GM19397 (cell line): ENCODE data around the gene ARL5A.

Experiments
- ATAC-seq: cut with Tn5 transposase; IDR thresholded peaks from one replicate; pipeline ENCODE4 v1.9.1; 2021; ENCODE audit warnings: mild to moderate bottlenecking, moderate library complexity; ENCODE audit not compliant: unreplicated experiment

Gene ARL5A

GRCh38 chr2:151770995-151771394 is 57.2 kb downstream of the ARL5A start:
- ATAC-seq: peak; percentile 25

DNA sequence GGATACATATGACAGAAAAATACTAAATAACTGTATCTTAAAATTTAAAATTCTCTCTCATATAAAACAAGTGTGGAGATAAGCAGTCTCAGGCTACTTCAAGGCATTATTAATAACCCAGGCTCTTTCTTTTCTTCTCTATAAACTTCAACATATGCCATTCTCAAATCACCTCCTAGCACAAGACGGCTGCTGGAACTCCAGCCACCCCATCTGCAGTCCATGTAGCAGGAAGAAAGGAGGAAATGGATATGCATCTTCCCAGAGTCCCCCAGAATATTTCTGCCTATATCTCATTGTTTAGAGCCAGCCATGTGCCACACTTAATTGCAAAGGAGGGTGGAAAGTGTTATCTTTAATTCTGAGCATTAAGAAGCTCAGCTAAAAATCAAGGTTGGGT is 58.6 kb downstream of the ARL5A start:
- ATAC-seq: no peak

DNA sequence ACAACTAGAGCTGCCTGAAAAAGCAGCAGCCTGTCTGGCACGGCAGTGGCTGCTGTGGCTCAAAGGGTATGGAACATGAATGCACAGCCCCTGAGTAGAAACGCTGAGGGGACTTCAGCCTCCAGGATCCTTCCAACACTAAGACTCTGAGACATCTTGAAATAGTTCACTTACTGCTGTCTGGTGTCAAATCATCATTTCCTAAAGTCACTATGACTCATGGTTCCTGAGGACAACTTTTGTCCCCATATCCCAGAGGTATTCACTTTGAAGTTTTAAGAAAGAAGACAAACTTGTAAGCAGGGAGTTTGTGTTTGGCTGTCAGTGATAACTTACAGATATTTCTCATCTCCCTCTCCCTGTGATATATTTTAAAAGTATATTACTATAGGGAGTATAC is 60.7 kb downstream of the ARL5A start:
- no peak for ATAC-seq

DNA sequence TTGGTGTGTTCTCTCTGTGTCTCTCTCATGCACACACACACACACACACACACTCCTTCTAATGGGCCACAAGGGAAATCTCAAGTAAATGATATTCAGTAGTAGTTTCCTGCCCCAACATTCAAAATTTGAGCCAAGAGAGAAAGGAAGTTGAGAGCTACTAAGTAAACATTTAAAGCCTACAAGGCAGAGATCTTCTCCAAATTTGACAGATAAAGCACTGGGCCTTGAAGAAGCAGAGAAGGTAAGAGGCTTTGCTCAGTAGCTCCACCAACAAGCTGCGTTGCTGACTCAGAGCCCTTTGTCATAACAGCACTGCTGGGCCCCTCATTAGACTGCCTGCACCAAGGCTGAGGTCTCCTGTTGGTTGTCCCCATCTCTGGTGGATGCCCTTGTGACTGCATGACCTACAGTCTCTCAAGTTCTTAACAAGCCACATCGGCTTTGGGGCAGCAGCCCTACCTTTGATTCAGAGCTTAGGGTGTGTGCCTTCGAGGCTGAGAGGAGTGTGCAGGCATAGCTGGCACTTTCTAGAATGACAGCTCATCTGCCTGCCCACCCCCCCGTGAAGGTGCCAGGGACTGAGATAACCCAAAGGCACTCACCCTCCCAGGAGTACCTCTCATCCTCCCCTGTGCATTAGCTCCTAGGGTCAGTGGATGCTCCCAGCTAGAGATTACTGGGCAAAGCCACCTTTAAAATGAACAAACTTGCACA is 61.6 kb downstream of the ARL5A start:
- peak; percentile 57 for ATAC-seq

DNA sequence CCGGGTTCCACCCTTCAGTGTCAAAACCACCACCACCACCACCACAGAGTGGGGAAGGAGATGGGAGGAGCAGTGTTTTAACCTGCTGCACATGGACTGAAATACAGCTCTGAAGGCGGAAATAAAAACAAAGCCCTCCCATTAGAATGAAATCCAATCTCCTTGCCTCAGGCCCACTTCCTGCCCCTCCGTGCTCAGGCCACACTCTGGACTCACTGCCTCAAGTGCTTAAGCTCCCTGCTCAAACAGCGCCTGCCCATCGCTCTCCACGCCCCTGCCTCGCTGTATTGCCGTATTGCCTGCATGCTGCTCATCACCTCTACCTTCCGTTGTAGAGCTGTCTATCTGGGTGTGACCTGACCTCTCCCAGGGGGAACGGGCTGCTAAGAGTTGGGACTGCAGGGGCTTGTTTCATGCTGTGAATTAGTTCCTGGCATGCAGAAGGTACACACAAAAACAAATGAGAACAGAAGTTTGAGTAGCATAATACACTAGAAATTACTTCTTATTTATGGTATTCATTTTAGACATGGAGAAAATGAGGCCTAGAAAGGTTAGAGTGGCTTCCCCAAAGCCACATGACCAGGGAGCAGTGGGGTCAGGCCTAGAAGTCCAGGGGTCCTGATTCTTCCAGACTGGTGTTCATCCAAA is 62.3 kb downstream of the ARL5A start:
- peak; percentile 38 for ATAC-seq

DNA sequence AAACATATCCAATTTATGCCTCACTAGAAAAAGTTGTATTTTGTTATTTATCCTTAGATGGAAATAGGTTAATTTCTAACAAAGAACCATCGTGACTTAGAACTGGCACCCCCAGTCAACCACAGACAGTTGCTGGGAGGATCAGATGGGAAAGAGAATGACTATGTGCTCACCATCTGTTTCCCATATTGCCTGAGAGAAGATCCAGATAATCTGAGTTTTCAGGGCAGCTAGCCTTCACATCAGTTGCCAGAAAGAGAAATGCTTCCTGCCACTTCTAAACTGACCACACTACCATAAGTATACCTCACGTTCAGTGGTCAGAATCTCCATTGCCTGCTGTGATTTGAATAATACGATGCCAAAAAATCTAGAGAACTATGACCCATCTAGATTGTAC is 65.5 kb downstream of the ARL5A start:
- ATAC-seq: no peak

GRCh38 chr2:151761687-151762086 is 66.5 kb downstream of the ARL5A start:
- no peak for ATAC-seq

DNA sequence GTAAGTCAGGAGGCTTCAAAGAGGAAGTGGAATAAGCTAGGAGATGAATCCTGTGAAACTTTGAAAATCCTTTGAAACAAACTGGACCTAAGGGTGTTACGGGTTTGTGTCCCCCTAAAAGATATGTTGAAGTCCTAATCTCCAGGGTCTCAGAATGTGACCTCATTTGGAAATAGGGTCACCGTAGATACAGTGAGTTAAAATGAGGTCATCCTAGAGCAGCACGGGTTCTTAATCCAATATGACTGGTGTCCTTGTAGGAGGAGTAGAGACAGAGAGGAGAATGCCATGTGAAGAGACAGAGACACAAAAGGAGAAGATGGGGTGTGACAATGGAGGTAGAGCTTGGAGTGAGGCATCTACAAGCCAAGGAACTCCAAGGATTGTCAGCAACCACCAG is 67.0 kb downstream of the ARL5A start:
- no peak for ATAC-seq

DNA sequence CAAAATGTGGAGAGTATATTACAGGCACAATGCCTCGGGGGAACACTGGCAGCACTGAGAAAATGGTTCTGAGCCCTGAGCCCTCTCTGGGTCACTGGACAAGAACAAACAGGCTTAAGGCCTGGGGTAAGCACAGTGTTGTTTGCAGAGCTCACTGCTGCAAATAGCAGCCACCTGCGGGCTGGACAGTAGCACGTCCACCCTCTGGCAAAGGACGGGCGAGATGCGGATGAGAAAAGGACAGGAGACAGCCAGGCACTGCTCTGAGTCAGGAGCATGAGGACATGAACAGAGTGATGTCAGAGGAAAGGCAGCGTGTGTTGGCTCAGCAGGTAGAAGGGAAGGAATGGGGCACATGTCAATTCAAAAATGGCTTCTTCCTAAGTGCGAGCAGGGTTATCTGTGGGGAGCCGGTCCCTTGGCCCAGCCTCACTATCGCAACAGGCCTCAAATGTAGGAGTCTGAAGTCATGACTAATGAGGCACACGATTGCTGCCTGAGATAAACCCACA is 68.0 kb downstream of the ARL5A start:
- no peak for ATAC-seq

- no peak for ATAC-seq
Observed at GRCh38 chr2:151758744-151759143, 69.5 kb downstream of the ARL5A start.

DNA sequence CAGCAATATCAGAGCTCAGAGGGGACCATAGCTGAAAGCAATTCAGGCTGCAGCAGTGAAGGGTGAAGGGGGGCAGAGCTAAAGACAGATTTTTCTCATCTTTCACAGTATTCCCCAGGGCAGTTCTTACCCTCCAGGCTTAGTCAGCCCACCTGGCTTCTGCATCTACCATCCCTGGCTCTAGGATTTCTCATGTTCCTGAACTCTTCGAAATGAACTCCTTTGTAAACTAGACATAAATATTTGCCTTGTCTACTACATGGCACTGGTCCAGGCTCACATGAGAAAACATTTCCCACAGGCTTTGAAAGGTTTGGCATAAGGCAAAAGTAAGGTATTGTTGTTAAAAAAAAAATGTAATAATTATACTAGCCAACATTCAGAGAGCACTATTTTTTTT is 70.4 kb downstream of the ARL5A start:
- ATAC-seq: no peak

GRCh38 chr2:151756820-151757219 is 71.4 kb downstream of the ARL5A start:
- ATAC-seq: no peak

DNA sequence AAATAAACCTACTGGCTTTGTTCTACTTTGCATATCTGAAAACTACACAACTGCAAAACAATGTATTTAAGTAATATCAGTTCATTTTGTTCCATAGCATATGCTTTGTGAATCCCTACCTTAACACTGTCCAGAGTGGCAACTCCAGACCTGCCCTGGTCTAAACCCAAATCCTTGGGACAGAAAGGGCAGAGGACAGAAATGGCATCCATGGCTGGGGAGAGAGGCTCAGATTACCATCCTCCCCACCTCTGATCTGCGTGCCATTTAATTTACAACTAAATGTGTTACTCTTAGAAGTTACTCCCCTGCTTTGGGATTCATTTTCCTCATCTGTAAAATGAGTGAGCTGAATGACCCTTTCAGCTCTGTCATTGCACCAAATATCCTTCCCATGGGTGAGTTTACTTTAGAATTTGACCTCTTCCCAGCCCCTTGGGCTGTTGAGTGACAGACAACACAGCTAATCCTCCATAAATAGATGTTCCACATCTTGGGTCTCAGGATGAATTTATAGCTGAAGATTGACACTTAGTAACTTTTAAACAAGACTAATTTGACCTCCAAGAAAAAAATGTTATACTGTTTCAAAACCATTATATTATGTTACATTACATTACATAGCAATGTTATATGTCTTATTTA is 73.8 kb downstream of the ARL5A start:
- no peak for ATAC-seq

- no peak for ATAC-seq
Observed at GRCh38 chr2:151753540-151753939, 74.7 kb downstream of the ARL5A start.
